Mesothelial cell of epicardium (in vitro differentiated cells): ENCODE results near the gene SETD1B. TPM values are rescaled to one million over a fixed set of nuclear protein-coding genes. Genes with fewer than 3 reads are reported as not detected.

Experiments
- DNase-seq, 2 experiments: peaks; one replicate each; pipeline ENCODE4 v3.0.0; 2021; ENCODE audit warnings: low spot score in 2 of 2; ENCODE audit not compliant: unreplicated experiment in 2 of 2
- H3K27ac Mint-ChIP-seq: 2 replicates; pipeline ENCODE4 v1.8.0; 2021; ENCODE audit warnings: mixed read lengths
- H3K27me3 Mint-ChIP-seq: 2 replicates; pipeline ENCODE4 v1.8.0; 2021; ENCODE audit warnings: low read depth, mixed read lengths
- H3K36me3 Mint-ChIP-seq: 2 replicates; pipeline ENCODE4 v1.8.0; 2021; ENCODE audit warnings: mixed read lengths
- H3K4me1 Mint-ChIP-seq: 2 replicates; pipeline ENCODE4 v1.8.0; 2021; ENCODE audit warnings: mixed read lengths
- H3K4me3 Mint-ChIP-seq: 2 replicates; pipeline ENCODE4 v1.8.0; 2021; ENCODE audit warnings: mild to moderate bottlenecking, moderate library complexity, mixed read lengths
- H3K9me3 Mint-ChIP-seq: 2 replicates; pipeline ENCODE4 v1.8.0; 2021; ENCODE audit warnings: mixed read lengths
- total RNA-seq: library from RNA; stranded (reverse); gene quantifications from 3 replicates; pipeline ENCODE4 v1.2.1, GENCODE V29; 2021
- TF ChIP-seq, protein P1 (sequence below): fragments of 200-600 bp; sonication (generic); IDR thresholded peaks from one replicate; pipeline ENCODE4 v1.5.0; 2021; ENCODE audit warnings: antibody characterized with exemption; ENCODE audit not compliant: unreplicated experiment

The SETD1B gene
- total RNA-seq, 1 donor from 2014 or later = 27.2 TPM

DNA sequence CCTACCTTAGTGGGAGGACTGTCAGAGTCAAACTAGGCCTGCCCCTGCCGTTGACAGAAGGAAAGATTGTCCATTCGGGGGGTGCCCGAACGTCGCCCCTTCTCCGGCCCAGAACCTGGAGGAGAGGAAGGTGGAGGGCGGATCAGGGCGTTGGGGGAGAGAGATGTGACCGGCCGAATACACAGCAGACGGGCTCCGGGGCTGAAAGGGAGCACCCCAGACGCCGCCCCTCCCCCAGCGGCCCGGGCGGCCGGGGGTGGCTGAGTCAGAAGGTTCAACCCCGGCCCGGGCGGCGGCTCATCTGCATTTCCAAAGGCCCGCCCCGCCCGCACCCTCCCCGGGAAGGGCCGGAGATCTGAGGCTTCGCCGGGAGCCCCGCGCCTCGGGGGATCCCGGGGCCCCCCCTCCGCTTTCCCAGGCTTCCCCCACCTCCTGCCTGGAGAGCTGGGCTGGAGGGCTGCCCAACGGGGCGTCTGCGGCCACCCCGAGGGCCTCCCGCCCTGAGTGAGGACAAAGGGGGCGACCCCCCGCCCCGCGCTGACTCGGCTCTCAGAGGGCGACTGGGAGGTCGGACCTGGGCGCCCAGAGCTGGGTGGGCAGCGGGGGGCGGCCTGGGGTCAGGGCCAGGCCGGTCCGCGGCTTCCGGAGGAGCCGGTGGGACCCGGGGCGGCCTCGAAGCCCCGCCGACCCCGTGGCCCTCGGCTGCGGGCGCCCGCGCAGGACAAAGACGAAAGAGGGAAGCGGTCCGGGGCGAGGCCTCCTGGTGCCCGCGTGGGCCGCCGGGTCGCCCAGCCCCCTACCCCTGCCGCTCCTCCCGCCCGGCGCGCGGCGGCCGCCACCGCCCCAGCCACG is 3.7 kb upstream of the SETD1B start:
- Mint-ChIP-seq H3K4me3 (peak overlapping the region; percentile 82), H3K36me3 (peaks cover 5% of the 10 kb centered on the region), H3K4me1 (peaks cover 49% of the 10 kb centered on the region), H3K27me3 (no peaks in the 10 kb centered on the region), H3K27ac (peak overlapping the region; percentile 99), H3K9me3 (no peaks in the 10 kb centered on the region)
- TF ChIP-seq, protein P1, sequence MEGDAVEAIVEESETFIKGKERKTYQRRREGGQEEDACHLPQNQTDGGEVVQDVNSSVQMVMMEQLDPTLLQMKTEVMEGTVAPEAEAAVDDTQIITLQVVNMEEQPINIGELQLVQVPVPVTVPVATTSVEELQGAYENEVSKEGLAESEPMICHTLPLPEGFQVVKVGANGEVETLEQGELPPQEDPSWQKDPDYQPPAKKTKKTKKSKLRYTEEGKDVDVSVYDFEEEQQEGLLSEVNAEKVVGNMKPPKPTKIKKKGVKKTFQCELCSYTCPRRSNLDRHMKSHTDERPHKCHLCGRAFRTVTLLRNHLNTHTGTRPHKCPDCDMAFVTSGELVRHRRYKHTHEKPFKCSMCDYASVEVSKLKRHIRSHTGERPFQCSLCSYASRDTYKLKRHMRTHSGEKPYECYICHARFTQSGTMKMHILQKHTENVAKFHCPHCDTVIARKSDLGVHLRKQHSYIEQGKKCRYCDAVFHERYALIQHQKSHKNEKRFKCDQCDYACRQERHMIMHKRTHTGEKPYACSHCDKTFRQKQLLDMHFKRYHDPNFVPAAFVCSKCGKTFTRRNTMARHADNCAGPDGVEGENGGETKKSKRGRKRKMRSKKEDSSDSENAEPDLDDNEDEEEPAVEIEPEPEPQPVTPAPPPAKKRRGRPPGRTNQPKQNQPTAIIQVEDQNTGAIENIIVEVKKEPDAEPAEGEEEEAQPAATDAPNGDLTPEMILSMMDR = no peak
- DNase-seq = peak in 1 of 2 experiments; percentile 76

DNA sequence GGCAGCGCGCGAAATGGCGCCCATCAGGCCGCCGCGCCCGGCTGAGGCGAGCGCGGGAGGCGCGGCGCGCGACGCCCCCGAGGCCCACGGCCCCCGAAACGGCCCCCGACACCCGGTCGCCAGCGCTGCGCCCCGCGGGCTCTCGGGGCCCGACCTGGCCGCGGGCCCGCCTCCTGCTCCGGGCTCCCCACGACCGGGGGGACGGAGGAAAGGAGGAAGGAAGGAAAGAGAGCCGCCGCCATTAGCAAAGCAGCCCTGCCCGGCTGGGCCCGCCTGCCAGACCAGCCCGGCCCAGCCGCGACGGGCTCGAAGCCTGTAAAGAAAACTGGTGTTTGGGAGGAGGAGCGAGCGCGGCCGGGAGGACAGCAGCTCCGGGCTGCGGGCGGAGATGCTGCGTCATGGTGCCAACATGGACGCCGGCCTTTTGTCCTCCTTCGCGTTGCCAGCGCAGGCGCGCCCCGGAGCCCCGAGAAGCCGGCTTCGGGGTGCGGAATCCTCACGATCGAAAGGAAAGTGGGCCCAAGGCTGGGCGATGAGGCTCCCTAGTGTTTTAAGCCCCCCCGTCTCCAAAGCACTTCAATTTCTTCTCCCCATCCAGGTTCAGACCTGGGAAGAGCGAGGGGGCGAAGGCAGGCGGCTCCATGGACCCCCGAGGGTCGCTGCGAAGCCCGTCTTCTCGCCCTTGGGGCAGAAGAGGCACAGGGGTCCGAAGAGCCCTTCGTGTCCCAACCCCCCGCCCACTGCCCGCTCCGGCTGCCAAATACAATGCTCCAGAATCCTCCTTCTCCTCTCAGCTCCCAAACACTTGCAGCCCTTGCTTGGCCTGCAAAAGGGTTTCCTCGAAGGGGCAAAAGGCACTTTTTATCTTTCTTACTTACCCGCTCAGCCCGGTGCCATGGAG is 2.9 kb upstream of the SETD1B start:
- peaks cover 51% of the 10 kb centered on the region for H3K4me1 Mint-ChIP-seq
- peak in 1 of 2 experiments; percentile 75 for DNase-seq
- peak overlapping the region; percentile 90 for H3K4me3 Mint-ChIP-seq
- TF ChIP-seq, protein P1 = no peak
- H3K9me3 Mint-ChIP-seq = no peaks in the 10 kb centered on the region
- H3K36me3 Mint-ChIP-seq = peaks cover 2% of the 10 kb centered on the region
- H3K27me3 Mint-ChIP-seq = no peaks in the 10 kb centered on the region
- peak overlapping the region; percentile 100 for H3K27ac Mint-ChIP-seq

DNA sequence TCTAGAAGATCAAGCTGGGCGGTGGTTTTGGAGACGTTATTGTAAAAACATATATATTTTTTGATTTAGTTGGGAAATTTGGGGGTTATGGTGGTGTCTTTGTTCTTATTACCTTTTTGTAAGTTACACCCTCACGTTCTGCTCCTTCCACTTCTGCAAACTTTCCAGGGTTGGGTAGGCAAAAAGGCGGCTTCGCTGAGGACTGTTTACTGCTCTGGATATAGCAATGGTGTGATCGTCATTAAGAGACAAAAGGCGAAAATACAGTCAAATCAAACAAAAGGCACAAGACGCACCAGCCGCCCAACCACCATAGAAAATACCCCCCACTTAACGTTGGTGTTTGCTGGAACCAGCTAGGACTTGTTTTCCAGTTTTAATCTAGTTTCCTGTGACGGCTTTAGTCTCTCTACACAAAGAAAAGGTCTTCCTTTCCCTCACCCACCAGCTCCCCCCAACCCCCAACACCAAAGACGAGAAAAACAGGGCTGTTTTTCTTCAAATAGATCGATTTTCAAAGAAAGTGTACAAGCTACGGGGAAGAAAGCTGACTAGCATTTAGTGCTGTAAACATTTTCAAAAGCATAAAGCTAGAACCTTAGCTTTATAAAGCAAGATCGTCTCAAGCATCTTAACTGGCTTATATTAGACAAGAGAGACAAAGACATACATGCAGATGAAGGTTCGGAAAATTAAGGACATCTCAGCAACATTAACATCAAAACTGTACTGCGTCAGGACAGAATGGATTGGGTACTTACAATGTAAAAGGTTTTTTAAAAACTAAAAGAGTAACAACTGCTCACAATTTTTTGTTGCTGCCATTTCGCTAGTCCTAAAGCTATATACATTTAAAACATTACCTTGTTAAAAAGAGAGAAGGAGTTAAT is 2.0 kb upstream of the SETD1B start:
- Mint-ChIP-seq H3K36me3 (peaks cover 4% of the 10 kb centered on the region), H3K9me3 (no peaks in the 10 kb centered on the region), H3K27me3 (no peaks in the 10 kb centered on the region), H3K4me3 (peak overlapping the region; percentile 90), H3K27ac (peak overlapping the region; percentile 100), H3K4me1 (peaks cover 54% of the 10 kb centered on the region)
- no peak for DNase-seq
- TF ChIP-seq, protein P1 = no peak

DNA sequence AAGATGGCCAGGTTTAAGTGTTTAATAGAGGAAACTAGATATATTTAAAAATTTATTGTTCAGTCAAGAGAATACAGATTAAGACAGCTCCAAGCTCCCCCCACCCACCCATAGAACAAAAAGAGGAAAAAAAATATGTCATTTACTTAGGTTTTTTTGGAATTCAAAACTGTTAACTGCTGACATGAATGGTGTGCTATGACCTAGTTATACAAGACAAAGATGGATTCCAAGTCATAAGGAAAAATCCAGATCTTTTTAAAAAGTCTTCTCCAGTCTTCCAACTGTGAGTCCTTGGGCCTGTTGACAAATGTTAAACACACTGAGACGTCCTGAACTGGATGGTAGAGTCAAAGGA is 1.3 kb upstream of the SETD1B start:
- peaks cover 49% of the 10 kb centered on the region for H3K4me1 Mint-ChIP-seq
- H3K27me3 Mint-ChIP-seq = no peaks in the 10 kb centered on the region
- no peak for DNase-seq
- H3K9me3 Mint-ChIP-seq = no peaks in the 10 kb centered on the region
- H3K27ac Mint-ChIP-seq = peak overlapping the region; percentile 100
- H3K4me3 Mint-ChIP-seq = peak overlapping the region; percentile 90
- TF ChIP-seq, protein P1 = no peak
- H3K36me3 Mint-ChIP-seq = peaks cover 4% of the 10 kb centered on the region
